GM12878 (cell line): ENCODE results near the gene SETBP1. TPM values are rescaled to one million over a fixed set of nuclear protein-coding genes. Genes with fewer than 3 reads are reported as not detected.

ENCODE experiments used
- ASH2L ChIP-seq: fragments of 300-600, 200-600 bp; sonication (generic); IDR thresholded peaks from 2 replicates; pipeline ENCODE4 v1.6.1; 2017; ENCODE audit warnings: low read depth, mild to moderate bottlenecking, borderline replicate concordance
- CHD4 ChIP-seq: fragments of 200-600 bp; sonication (generic); IDR thresholded peaks from 2 replicates; pipeline ENCODE4 v1.6.1; 2016; ENCODE audit warnings: mild to moderate bottlenecking
- GATAD2B ChIP-seq: fragments of 450-650 bp; conservative IDR thresholded peaks from 2 replicates; pipeline ENCODE4 v1.6.1; 2017; ENCODE audit warnings: low read depth, mild to moderate bottlenecking, moderate library complexity
- POLR2AphosphoS5 ChIP-seq: IDR thresholded peaks from 2 replicates; pipeline ENCODE4 v1.6.1; 2011; ENCODE audit warnings: mild to moderate bottlenecking, low read length, inconsistent platforms
- RUNX3 ChIP-seq: IDR thresholded peaks from 2 replicates; pipeline ENCODE4 v1.6.1; 2012; ENCODE audit warnings: low read length, inconsistent platforms
- SMC3 ChIP-seq: IDR thresholded peaks from 2 replicates; pipeline ENCODE4 v1.6.1; 2011; ENCODE audit warnings: low read length, improper control_type of control experiment, borderline replicate concordance
- SPI1 ChIP-seq: IDR thresholded peaks from 2 replicates; pipeline ENCODE4 v1.6.1; 2011; ENCODE audit warnings: low read depth, mild to moderate bottlenecking, low read length, moderate library complexity, borderline replicate concordance; ENCODE audit not compliant: insufficient read depth
- TAF1 ChIP-seq: IDR thresholded peaks from 2 replicates; pipeline ENCODE4 v1.6.1; 2011; ENCODE audit warnings: mild to moderate bottlenecking, low read depth, low read length, borderline replicate concordance
- ZNF217 ChIP-seq: fragments of 450-650 bp; IDR thresholded peaks from 2 replicates; pipeline ENCODE4 v1.6.1; 2017; ENCODE audit warnings: antibody characterized with exemption, mild to moderate bottlenecking
- ZSCAN29 ChIP-seq: fragments of 450-650 bp; IDR thresholded peaks from 2 replicates; pipeline ENCODE4 v1.6.1; 2017; ENCODE audit warnings: mild to moderate bottlenecking, moderate library complexity
- polyA plus RNA-seq, 11 experiments: library from polyadenylated mRNA; depleted of rRNA in 4 of 11; unstranded in 6 of 11; stranded (reverse) in 5 of 11; fragments of >200 nt; fragmentation: Nextera tagmentation in 4 of 11; fragmentation: Illumina TruSeq in 1 of 11; extraction: Ambion mirVana in 4 of 11; extraction: Trizol in 1 of 11; gene quantifications; 1 replicate in 1 of 11; 2 replicates in 10 of 11; pipeline versions ENCODE4 v1.2.1 to v1.2.3, GENCODE V29; 2011 to 2016; ENCODE audit warnings: inconsistent platforms in 2 of 11, missing spikeins in 2 of 11, low read depth in 1 of 11
- total RNA-seq, 4 experiments: library from RNA; depleted of rRNA in 3 of 4; stranded (reverse); fragments of >200 nt in 3 of 4; fragmentation: Illumina TruSeq in 1 of 4; extraction: Trizol in 1 of 4; gene quantifications; 2 replicates each; pipeline versions ENCODE4 v1.2.1 to v1.2.3, GENCODE V29; 2013 to 2021
- TF ChIP-seq, protein P1 (sequence below): fragments of 450-650 bp; IDR thresholded peaks from 2 replicates; pipeline ENCODE4 v1.6.1; 2017; ENCODE audit warnings: mild to moderate bottlenecking, moderate library complexity
- TF ChIP-seq, protein P2 (sequence below): IDR thresholded peaks from 2 replicates; pipeline ENCODE4 v1.6.1; 2012; ENCODE audit warnings: low read depth, low read length, improper control_type of control experiment
- TF ChIP-seq, protein P3 (sequence below): IDR thresholded peaks from 2 replicates; pipeline ENCODE4 v1.6.1; 2012; ENCODE audit warnings: low read depth, low read length, improper control_type of control experiment
- TF ChIP-seq, protein P4 (sequence below): fragments of 450-650 bp; formaldehyde crosslinking; IDR thresholded peaks from 2 replicates; pipeline ENCODE4 v1.4.0; 2022; ENCODE audit warnings: mild to moderate bottlenecking, moderate library complexity
- TF ChIP-seq, protein P5 (sequence below): fragments of 450-650 bp; conservative IDR thresholded peaks from 2 replicates; pipeline ENCODE4 v1.6.1; 2017; ENCODE audit warnings: mild to moderate bottlenecking, moderate library complexity
- TF ChIP-seq, protein P6 (sequence below): fragments of 450-650 bp; IDR thresholded peaks from 2 replicates; pipeline ENCODE4 v1.6.1; 2018; ENCODE audit warnings: borderline replicate concordance, mild to moderate bottlenecking; ENCODE audit not compliant: partially characterized antibody

SETBP1 gene
- total and polyA plus RNA-seq, 10 of the 15 experiments (the other 5 are each of a cell fraction or from before 2014, with no cell fraction given) = 0.99 to 29.7 (median 8.3) TPM

DNA sequence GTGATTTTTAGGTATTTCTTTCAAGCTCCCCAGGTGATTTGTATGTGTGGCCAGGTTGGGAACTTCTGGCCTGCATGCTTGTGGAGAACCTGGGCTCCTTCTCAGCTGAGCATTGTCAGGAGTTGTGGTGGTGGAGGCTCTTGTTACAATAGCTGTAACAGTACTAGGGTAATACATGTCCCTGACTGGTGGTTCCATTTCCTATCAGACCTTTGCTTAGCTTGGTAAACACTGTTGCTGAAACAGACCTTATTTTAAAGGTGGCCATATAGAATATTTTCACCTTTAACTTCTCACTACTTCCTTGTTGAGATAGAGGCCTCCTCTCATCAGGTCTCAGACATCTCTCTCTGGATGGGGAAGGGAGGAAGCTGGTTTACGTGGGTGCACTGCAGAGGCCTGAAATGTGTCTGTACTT is 79.2 kb downstream of the SETBP1 start (continued):
- TF ChIP-seq, protein P1, sequence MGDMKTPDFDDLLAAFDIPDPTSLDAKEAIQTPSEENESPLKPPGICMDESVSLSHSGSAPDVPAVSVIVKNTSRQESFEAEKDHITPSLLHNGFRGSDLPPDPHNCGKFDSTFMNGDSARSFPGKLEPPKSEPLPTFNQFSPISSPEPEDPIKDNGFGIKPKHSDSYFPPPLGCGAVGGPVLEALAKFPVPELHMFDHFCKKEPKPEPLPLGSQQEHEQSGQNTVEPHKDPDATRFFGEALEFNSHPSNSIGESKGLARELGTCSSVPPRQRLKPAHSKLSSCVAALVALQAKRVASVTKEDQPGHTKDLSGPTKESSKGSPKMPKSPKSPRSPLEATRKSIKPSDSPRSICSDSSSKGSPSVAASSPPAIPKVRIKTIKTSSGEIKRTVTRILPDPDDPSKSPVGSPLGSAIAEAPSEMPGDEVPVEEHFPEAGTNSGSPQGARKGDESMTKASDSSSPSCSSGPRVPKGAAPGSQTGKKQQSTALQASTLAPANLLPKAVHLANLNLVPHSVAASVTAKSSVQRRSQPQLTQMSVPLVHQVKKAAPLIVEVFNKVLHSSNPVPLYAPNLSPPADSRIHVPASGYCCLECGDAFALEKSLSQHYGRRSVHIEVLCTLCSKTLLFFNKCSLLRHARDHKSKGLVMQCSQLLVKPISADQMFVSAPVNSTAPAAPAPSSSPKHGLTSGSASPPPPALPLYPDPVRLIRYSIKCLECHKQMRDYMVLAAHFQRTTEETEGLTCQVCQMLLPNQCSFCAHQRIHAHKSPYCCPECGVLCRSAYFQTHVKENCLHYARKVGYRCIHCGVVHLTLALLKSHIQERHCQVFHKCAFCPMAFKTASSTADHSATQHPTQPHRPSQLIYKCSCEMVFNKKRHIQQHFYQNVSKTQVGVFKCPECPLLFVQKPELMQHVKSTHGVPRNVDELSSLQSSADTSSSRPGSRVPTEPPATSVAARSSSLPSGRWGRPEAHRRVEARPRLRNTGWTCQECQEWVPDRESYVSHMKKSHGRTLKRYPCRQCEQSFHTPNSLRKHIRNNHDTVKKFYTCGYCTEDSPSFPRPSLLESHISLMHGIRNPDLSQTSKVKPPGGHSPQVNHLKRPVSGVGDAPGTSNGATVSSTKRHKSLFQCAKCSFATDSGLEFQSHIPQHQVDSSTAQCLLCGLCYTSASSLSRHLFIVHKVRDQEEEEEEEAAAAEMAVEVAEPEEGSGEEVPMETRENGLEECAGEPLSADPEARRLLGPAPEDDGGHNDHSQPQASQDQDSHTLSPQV = 0 out of 2 replicates have a peak, but pooled peaks have one; percentile 2
- TF ChIP-seq CHD4 (no peak), POLR2AphosphoS5 (0 out of 2 replicates have a peak, but pooled peaks have one; percentile 28), SMC3 (no peak; the same call in 1 of the 2 replicates), SPI1 (0 out of 2 replicates have a peak, but pooled peaks have one; percentile 39), ZNF217 (no peak), ZSCAN29 (no peak), RUNX3 (peak; percentile 44; the same call in 1 of the 2 replicates), ASH2L (no peak), GATAD2B (no peak), TAF1 (peak; percentile 35; the same call in 1 of the 2 replicates)
- TF ChIP-seq, protein P2, sequence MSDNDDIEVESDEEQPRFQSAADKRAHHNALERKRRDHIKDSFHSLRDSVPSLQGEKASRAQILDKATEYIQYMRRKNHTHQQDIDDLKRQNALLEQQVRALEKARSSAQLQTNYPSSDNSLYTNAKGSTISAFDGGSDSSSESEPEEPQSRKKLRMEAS = no peak
- TF ChIP-seq, protein P3, sequence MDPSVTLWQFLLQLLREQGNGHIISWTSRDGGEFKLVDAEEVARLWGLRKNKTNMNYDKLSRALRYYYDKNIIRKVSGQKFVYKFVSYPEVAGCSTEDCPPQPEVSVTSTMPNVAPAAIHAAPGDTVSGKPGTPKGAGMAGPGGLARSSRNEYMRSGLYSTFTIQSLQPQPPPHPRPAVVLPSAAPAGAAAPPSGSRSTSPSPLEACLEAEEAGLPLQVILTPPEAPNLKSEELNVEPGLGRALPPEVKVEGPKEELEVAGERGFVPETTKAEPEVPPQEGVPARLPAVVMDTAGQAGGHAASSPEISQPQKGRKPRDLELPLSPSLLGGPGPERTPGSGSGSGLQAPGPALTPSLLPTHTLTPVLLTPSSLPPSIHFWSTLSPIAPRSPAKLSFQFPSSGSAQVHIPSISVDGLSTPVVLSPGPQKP = no peak
- TF ChIP-seq, protein P4, sequence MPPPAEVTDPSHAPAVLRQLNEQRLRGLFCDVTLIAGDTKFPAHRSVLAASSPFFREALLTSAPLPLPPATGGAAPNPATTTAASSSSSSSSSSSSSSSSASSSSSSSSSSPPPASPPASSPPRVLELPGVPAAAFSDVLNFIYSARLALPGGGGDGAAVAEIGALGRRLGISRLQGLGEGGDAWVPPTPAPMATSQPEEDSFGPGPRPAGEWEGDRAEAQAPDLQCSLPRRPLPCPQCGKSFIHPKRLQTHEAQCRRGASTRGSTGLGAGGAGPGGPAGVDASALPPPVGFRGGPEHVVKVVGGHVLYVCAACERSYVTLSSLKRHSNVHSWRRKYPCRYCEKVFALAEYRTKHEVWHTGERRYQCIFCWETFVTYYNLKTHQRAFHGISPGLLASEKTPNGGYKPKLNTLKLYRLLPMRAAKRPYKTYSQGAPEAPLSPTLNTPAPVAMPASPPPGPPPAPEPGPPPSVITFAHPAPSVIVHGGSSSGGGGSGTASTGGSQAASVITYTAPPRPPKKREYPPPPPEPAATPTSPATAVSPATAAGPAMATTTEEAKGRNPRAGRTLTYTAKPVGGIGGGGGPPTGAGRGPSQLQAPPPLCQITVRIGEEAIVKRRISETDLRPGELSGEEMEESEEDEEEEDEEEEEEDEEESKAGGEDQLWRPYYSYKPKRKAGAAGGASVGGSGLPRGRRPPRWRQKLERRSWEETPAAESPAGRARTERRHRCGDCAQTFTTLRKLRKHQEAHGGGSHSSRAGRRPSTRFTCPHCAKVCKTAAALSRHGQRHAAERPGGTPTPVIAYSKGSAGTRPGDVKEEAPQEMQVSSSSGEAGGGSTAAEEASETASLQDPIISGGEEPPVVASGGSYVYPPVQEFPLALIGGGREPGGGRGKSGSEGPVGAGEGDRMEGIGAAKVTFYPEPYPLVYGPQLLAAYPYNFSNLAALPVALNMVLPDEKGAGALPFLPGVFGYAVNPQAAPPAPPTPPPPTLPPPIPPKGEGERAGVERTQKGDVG (CRISPR knock-in tag) = no peak
- TF ChIP-seq, protein P5, sequence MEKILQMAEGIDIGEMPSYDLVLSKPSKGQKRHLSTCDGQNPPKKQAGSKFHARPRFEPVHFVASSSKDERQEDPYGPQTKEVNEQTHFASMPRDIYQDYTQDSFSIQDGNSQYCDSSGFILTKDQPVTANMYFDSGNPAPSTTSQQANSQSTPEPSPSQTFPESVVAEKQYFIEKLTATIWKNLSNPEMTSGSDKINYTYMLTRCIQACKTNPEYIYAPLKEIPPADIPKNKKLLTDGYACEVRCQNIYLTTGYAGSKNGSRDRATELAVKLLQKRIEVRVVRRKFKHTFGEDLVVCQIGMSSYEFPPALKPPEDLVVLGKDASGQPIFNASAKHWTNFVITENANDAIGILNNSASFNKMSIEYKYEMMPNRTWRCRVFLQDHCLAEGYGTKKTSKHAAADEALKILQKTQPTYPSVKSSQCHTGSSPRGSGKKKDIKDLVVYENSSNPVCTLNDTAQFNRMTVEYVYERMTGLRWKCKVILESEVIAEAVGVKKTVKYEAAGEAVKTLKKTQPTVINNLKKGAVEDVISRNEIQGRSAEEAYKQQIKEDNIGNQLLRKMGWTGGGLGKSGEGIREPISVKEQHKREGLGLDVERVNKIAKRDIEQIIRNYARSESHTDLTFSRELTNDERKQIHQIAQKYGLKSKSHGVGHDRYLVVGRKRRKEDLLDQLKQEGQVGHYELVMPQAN = no peak
- TF ChIP-seq, protein P6, sequence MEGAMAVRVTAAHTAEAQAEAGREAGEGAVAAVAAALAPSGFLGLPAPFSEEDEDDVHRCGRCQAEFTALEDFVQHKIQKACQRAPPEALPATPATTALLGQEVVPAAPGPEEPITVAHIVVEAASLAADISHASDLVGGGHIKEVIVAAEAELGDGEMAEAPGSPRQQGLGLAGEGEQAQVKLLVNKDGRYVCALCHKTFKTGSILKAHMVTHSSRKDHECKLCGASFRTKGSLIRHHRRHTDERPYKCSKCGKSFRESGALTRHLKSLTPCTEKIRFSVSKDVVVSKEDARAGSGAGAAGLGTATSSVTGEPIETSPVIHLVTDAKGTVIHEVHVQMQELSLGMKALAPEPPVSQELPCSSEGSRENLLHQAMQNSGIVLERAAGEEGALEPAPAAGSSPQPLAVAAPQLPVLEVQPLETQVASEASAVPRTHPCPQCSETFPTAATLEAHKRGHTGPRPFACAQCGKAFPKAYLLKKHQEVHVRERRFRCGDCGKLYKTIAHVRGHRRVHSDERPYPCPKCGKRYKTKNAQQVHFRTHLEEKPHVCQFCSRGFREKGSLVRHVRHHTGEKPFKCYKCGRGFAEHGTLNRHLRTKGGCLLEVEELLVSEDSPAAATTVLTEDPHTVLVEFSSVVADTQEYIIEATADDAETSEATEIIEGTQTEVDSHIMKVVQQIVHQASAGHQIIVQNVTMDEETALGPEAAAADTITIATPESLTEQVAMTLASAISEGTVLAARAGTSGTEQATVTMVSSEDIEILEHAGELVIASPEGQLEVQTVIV = no peak
